Measurements from ENCODE around the gene EXOC4.

Gene EXOC4

GRCh38 chr7:133675510-133676218 is 422.8 kb downstream of the EXOC4 start:
- no peak for DNase-seq
- no peak for TF ChIP-seq POLR2A (IDR thresholded peaks at IDR 0.05; ENCODE audit: low read length)
- no peak for TF ChIP-seq GATA1 (IDR thresholded peaks at IDR 0.05; ENCODE audit: low read depth, low read length)

GRCh38 chr7:133676805-133677370 is 424.0 kb downstream of the EXOC4 start:
- no peak for DNase-seq
- TF ChIP-seq GATA1 (IDR thresholded peaks at IDR 0.05; ENCODE audit: low read depth, low read length) = no peak
- TF ChIP-seq POLR2A (IDR thresholded peaks at IDR 0.05; ENCODE audit: low read length) = no peak

- DNase-seq = no peak
- TF ChIP-seq POLR2A (IDR thresholded peaks at IDR 0.05; ENCODE audit: low read length) (no peak), GATA1 (IDR thresholded peaks at IDR 0.05; ENCODE audit: low read depth, low read length) (no peak)
These were observed 425.4 kb downstream of the EXOC4 start for GRCh38 chr7:133678137-133678814.

- no peak for DNase-seq
- TF ChIP-seq GATA1 (IDR thresholded peaks at IDR 0.05; ENCODE audit: low read depth, low read length) (no peak), POLR2A (IDR thresholded peaks at IDR 0.05; ENCODE audit: low read length) (no peak)
These were observed 427.1 kb downstream of the EXOC4 start for GRCh38 chr7:133679977-133680376.

- no peak for DNase-seq
- TF ChIP-seq POLR2A (IDR thresholded peaks at IDR 0.05; ENCODE audit: low read length) (no peak), GATA1 (IDR thresholded peaks at IDR 0.05; ENCODE audit: low read depth, low read length) (no peak)
These were observed 428.7 kb downstream of the EXOC4 start for GRCh38 chr7:133681529-133681928.

- no peak for DNase-seq
These were observed 429.7 kb downstream of the EXOC4 start for GRCh38 chr7:133682364-133683181.

GRCh38 chr7:133683182-133683454 is 430.2 kb downstream of the EXOC4 start:
- TF ChIP-seq GATA1 (IDR thresholded peaks at IDR 0.05; ENCODE audit: low read depth, low read length) (no peak), POLR2A (IDR thresholded peaks at IDR 0.05; ENCODE audit: low read length) (no peak)
- DNase-seq = no peak

More at GRCh38 chr7:133682364-133683181, 429.7 kb downstream of the EXOC4 start:
- no peak for TF ChIP-seq POLR2A (IDR thresholded peaks at IDR 0.05; ENCODE audit: low read length)
- no peak for TF ChIP-seq GATA1 (IDR thresholded peaks at IDR 0.05; ENCODE audit: low read depth, low read length)

- TF ChIP-seq GATA1 (IDR thresholded peaks at IDR 0.05; ENCODE audit: low read depth, low read length) = no peak
- no peak for TF ChIP-seq POLR2A (IDR thresholded peaks at IDR 0.05; ENCODE audit: low read length)
- no peak for DNase-seq
These were observed 435.8 kb downstream of the EXOC4 start for GRCh38 chr7:133688483-133689239.

GRCh38 chr7:133690740-133691139 is 437.9 kb downstream of the EXOC4 start:
- no peak for DNase-seq
- TF ChIP-seq POLR2A (IDR thresholded peaks at IDR 0.05; ENCODE audit: low read length) (no peak), GATA1 (IDR thresholded peaks at IDR 0.05; ENCODE audit: low read depth, low read length) (no peak)

- no peak for DNase-seq
These were observed 439.1 kb downstream of the EXOC4 start for GRCh38 chr7:133691727-133692610.

GRCh38 chr7:133693281-133693680 is 440.4 kb downstream of the EXOC4 start:
- TF ChIP-seq POLR2A (IDR thresholded peaks at IDR 0.05; ENCODE audit: low read length) = no peak
- no peak for TF ChIP-seq GATA1 (IDR thresholded peaks at IDR 0.05; ENCODE audit: low read depth, low read length)
- DNase-seq = no peak

More at GRCh38 chr7:133691727-133692610, 439.1 kb downstream of the EXOC4 start:
- TF ChIP-seq POLR2A (IDR thresholded peaks at IDR 0.05; ENCODE audit: low read length) = no peak
- no peak for TF ChIP-seq GATA1 (IDR thresholded peaks at IDR 0.05; ENCODE audit: low read depth, low read length)

- TF ChIP-seq POLR2A (IDR thresholded peaks at IDR 0.05; ENCODE audit: low read length) (no peak), GATA1 (IDR thresholded peaks at IDR 0.05; ENCODE audit: low read depth, low read length) (no peak)
These were observed 443.2 kb downstream of the EXOC4 start for GRCh38 chr7:133696056-133696455.

More at GRCh38 chr7:133696056-133696455, 443.2 kb downstream of the EXOC4 start:
- no peak for DNase-seq

Data from erythroblast (primary cell).